GM18861 (cell line): ENCODE measurements around the gene HNRNPC.
A peak's percentile ranks its signal among the peaks of the same experiment; 100 is the strongest.
"Not testable (repeated sequence)": the region's sequence is repeated elsewhere in the genome, so short reads cannot be mapped to it uniquely, and the experiment has no call there.

ENCODE experiments used
- ATAC-seq: cut with Tn5 transposase; IDR thresholded peaks from one replicate; pipeline ENCODE4 v1.9.1; 2021; ENCODE audit not compliant: unreplicated experiment

The HNRNPC gene

DNA sequence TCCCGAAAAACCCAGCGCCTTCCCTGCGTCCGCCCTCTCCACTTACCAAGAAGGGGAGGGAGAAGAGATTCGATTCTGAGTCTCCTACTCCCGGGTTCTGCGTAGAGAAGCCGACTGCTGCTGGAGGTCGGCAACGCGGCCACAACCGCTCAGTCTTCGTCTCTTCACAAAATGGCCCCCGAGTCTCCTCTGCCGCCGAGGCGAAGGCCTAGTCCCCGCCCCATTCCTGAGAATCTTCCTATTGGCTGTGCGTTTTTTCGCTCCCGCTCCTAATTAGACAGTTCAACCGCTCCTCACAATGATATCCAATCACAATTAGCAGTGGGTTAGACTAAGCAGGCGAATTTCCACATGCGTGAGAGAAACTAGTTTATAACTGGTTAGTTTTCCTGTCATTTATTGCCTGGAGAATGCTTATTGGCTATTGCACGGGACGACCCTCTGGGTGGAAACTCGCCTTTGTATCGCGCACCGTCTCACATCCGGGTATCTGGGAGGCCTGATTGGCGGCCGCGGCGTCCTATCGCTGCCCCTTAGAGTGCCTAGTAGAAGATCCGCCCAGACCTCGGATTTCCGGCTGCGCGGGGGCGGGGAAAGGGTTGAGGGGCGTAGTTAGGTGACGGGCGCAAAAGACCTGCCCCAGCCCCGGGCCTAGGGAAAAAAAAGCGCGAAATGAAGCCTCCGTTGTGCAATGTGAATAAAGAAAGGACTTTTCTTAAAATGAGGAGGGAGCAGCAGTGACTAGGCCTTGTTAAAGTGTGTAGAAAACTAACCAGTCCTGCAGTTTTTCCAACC, at the start of gene HNRNPC:
TSS of gene HNRNPC (minus strand) at position 191 of the 795 bp plus-strand sequence. CDS start 35,249 bp downstream, outside the sequence.
- ATAC-seq: peak; percentile 86

DNA sequence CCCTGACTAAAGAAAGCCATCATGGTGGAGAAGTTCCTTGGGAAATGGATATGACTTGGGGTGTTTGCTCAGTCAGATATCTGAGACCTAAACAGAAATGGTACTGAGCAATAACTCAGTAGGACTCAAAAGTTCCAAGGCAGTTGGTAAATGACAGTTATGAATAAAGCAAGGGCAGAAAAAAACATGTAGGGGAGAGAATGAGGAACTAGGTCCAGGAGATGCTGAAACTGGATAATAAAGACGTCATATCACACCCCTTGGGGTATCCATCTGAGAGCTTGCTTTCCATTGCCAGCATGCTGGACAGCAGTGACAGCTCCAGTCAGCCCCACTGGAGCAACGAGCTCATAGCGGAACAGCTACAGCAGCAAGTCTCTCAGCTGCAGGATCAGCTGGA, 48.2 kb upstream of the HNRNPC start:
- no peak for ATAC-seq

DNA sequence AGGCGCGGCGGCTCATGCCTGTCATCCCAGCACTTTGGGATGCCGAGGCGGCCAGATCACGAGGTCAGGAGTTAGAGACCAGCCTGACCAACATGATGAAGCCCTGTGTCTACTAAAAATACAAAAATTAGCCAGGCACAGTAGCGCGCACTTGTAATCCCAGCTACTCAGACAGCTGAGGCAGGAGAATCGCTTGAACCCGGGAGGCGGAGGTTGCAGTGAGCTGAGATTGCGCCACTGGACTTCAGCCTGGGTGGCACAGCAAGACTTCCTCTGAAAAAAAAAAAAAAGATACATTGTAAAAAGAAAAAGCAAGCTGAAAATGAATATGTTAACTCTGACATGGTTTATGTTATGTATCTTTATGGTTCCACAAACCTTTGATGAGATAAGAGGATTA, 44.3 kb upstream of the HNRNPC start:
- ATAC-seq: no peak

DNA sequence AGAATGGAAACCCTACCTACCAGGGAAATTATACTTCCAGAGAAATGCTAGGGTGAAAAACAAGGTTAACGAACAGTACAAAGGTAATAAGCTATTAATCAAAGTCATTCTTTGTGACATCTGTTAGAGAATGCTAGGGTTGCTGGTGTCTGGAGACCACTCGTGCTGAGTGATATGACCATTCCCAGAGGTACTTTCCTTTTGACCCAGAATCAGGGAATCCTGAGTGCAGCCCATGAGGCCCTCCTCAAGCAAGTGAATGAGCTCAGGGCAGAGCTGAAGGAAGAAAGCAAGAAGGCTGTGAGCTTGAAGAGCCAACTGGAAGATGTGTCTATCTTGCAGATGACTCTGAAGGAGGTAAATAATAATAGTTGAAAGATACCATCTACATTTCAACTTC, 42.4 kb upstream of the HNRNPC start:
- ATAC-seq: no peak

DNA sequence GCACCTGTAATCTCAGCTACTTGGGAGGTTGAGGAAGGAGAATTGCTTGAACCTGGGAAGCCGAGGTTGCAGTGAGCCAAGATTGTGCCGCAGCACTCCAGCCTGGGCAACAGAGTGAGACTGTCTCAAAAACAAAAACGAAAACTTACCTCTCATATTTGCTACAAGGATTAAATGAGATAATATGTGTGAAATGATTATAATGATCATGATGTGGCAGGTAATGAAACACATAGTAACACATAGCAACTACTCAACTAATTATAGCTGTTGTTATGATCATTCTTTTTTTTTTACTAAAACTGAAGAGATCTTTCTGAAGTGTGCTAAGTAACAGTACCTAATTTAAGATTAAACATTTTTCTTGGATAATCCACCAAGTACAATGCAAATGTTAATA, 40.7 kb upstream of the HNRNPC start:
- ATAC-seq: no peak

DNA sequence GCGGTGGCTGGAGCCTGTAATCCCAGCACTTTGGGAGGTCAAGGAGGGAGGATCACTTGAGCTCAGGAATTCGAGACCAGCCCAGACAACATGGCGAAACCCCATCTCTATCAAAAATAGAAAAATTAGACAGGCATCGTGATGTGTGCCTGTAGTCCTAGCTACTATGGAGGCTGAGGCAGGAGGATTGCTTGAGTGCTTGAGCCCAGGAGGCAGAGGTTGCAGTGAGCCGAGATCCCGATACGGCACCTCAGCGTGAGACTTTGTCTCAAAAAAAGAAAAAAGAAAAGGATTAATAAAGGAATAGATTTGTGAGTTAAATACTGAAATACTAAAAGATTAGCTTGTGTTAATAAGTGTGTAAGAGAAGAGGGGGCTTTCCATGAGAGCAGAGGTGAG, 40.0 kb upstream of the HNRNPC start:
- ATAC-seq: no peak

DNA sequence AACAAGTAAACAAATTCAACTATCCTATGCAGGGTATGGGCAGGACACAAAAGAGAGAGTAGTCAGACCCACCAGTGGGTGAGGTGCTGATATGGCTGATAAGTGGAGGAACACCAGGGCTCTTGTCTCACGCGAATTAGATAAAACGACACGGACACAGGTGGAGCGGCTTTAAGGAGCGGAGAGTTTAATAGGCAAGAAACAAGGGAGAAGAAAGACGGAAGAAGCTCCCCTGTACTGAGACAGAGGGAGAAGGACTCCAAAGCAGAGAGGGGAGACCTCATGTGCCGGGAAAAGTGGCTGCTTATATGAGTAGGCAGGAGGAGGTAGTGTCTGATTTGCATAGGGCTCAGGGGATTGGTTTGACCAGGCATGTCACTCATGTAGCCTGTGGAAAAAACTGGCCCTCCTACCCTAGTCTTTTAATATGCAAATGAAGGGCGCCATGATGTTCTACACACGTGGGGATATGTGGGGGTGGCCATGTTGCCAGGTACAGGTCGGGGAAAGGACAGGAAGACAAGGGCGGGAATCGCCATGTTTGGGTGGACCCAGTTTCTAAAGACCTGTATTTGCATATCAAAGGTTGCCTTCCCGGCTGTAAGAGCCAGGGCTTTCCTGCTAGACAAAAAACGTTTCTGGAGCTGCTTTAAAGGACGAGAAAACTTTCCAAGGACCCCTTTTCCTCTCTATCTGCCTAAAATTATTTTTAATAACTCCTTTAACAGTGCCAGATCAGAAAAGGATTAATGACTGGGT, 39.4 kb upstream of the HNRNPC start:
- peak; percentile 73 for ATAC-seq

DNA sequence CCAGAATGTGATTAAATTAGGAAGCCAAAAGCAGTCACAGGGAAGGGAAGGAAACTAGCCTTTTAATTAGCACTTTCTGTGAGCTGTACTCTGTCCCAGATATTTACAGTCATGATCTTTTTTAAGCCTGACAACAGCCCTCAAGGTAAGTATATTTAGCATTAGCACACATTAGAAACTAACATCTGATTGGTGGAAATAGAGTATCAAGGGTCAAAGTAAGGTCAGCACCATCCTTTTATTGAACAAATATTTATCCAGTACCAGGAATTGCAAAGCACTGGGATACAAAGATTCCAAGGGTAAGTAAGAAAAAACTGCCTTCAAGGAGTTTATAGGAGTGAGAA, 38.9 kb upstream of the HNRNPC start:
- ATAC-seq: peak; percentile 19

DNA sequence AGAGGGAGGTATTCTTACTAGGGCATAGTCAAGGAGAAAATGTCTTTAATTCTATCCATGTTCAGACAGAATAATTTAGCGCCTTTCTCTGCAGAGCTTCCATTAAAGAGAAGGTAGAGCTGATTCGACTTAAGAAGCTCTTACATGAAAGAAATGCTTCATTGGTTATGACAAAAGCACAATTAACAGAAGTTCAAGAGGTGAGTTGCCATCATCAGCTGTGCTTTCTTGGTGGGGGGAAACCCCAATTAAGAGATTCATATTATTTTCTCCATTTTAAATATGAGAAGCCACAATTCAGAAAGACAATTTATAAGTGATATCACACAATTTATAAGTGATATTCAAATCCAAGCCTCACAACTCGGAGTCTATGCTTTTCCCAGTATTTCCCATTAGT, 38.4 kb upstream of the HNRNPC start:
- ATAC-seq: no peak

DNA sequence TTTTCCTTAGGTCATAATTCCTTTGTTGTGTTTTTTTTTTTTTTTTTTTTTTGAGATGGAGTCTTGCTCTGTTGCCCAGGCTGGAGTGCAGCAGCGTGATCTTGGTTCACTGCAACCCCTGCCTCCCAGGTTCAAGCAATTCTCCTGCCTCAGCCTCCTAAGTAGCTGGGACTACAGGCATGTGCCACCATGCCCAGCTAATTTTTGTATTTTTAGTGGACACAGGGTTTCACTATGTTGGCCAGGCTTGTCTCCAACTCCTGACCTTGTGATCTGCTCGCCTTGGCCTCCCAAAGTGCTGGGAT, 33.5 kb upstream of the HNRNPC start:
- not testable (repeated sequence) for ATAC-seq

DNA sequence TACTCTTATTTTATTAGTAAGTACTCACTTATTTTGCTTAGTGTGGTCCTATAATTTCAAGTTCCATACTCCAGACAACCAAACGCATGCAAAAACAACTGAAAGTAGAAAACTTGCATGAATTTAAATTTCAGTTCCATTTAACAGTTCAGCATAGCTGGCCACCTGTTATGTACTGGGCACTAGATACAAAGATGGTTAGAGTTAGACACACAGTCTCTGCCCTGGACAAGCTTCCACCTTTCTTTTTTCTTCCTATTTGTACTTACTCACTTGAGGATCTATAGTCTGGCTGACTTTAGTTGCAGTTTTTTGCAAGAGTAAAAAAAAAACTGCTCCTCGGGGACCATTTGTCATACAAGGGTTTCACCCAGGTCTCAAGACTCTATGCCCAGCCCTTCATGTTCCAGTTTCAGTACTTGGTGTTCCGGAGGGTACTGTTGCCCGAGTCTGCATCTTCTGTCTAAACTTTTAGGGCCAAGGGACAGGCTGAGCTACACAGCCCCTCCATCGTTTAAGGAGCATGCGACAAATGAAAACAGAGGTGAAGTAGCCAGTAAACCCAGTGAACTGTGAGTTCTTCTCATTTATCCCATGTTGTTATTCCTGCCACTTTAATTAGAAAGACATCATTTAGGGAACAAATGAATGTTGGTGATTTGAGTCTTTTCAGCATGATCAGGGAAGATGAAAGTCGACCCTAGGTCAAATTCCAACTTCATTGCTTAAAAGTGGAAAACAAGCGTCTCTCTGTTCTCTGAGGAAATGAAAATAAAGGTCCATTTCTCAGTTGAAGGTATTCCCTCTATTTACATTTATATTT, 33.0 kb upstream of the HNRNPC start:
- no peak for ATAC-seq

DNA sequence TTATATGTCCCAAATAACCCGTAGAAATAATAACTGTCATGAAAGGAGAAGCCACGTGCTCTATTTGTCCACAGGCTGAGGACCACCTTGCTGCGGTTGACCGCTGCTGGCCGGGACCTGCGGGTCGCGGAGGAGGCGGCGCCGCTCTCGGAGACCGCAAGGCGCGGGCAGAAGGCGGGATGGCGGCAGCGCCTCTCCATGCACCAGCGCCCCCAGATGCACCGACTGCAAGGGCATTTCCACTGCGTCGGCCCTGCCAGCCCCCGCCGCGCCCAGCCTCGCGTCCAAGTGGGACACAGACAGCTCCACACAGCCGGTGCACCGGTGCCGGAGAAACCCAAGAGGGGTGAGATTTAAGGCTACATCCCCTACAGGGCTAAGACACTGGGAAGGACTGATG, 31.6 kb upstream of the HNRNPC start:
- no peak for ATAC-seq

DNA sequence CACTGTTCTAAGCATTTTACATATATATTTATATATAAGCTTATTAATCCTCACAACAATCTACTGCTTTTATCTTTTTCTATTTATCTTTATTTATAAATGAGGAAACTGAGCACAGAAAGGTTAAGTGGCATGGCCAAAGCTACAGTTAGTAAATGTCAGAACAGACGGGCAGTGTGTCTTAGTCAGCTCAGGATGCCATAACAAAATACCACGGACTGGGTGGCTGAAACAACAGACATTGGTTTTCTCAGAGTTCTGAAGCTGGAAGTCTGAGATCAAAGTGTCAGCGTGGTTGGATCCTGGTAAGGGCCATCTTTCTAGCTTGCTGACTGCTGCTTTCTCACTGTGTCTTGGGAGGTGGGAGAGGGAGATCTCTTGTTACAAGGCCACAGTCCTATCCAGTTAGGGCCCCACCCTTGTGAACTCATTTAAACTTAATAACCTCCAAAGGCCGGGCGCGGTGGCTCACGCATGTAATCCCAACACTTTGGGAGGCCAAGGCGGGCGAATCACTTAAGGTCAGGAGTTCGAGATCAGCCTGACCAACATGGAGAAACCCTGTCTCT, 30.4 kb upstream of the HNRNPC start:
- ATAC-seq: no peak

DNA sequence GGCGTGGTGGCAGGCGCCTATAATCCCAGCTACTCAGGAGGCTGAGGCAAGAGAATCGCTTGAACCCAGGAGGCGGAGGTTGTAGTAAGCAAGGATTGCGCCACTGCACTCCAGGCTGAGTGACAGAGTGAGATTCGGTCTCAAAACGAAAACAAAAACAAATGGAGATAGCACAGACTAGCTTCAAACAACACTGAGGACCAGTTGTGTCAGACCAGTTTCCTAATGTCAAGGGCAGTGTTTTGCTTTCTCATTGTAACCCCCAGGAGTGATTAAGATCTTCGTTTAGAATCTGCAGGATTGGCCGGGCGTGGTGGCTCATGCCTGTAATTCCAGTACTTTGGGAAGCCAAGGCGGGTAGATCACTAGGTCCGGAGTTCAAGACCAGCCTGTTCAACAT, 29.1 kb upstream of the HNRNPC start:
- no peak for ATAC-seq

DNA sequence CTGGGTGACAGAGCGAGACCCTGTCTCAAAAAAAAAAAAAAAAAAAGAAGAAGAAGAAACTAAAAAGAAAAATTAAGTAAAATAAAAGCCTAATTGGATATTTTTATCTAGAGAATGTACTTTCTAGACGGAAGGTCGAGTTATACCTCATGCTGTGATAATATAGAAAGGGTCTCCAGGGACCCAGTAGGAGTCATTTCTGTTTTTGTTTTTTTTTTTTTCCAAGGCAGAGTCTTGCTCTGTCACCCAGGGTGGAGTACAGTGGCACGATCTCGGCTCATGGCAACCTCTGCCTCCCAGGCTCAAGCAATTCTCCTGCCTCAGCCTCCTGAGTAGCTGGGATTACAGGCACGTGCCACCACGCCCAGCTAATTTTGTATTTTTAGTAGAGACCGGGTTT, 24.8 kb upstream of the HNRNPC start:
- ATAC-seq: not testable (repeated sequence)

DNA sequence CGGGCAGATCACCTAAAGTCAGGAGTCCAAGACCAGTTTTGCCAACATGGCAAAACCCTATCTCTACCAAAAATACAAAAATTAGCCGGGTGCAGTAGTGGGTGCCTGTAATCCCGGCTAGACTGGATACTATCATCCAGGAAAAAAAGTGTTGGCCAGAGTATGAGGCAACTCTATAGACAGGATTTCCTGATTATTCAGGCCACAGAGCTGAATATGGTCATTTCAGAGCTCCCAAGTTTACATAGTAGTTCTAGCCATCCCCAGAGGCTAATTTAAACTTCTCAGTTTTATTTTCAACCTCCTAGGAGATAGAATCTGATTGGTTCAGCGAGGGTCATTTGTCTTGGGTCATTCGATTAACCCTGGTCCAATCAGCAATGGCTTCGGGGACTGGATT, 17.9 kb upstream of the HNRNPC start:
- no peak for ATAC-seq

DNA sequence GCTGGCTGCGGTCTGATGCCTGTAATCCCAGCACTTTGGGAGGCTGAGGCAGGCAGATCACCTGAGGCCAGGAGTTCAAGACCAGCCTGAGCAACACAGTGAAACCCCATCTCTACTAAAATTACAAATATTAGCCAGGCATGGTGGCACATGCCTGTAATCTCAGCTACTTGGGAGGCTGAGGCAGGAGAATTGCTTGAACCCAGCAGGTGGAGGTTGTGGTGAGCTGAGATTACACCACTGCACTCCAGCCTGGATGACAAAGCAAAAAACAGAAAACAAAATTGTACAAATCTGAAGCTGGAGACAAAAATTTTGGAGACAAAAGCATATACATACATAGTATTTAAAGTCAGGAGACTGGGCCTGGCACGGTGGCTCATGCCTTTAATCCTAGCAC, 17.3 kb upstream of the HNRNPC start:
- not testable (repeated sequence) for ATAC-seq

DNA sequence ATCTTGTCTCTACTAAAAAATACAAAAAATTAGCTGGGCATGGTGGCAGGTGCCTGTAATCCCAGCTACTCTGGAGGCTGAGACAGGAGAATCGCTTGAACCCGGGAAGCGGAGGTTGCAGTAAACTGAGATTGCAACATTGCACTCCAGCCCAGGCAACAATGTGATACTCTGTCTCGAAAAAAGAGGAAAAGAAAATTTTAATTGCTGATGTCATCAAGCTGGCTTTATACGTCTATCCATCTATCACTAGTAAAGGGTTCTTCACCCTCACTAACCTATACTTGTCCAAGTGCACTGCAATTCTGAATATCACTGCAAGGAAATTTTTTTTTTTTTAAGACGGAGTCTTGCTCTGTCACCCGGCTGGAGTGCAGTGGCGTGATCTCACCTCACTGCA, 12.7 kb upstream of the HNRNPC start:
- ATAC-seq: not testable (repeated sequence)

DNA sequence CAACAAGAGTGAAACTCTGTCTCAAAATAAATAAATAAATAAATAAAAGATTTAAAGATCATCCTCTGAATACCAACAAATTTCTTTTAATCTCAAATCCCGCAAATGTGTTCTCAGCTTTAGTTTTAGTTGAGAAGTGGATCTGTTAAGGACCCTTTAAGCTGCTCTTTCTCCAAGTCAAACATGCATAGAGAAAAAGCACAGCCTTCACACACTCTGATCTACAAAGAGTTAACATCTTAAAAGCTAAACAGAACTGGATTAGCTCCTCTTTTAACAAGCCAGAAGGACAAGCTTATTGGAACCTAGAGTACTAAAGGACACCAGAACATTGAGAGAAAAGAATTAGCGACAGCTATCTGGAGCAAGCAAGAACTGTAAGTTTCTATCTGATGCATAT, 10.5 kb upstream of the HNRNPC start, which contains the start of gene RPGRIP1:
TSS of gene RPGRIP1 (plus strand) at position 301 of the 400 bp plus-strand sequence. CDS start 7,894 bp downstream, outside the sequence.
- no peak for ATAC-seq

DNA sequence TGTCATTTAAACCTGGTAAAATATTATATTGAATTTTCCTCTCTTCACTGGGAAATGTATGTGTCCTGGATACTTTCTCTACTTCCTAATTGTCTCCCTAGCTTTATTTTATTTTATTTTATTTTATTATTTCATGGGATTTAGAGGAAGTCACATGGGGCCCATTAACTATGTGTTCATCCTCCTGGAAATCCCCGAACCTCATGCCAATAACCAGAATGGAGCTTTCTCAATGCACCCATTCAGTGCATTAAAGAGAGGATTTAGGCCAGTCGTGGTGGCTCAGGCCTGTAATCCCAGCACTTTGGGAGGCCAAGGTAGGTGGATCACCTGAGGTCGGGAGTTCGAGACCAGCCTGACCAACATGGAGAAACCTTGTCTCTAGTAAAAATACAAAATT, 9.4 kb upstream of the HNRNPC start:
- ATAC-seq: no peak

DNA sequence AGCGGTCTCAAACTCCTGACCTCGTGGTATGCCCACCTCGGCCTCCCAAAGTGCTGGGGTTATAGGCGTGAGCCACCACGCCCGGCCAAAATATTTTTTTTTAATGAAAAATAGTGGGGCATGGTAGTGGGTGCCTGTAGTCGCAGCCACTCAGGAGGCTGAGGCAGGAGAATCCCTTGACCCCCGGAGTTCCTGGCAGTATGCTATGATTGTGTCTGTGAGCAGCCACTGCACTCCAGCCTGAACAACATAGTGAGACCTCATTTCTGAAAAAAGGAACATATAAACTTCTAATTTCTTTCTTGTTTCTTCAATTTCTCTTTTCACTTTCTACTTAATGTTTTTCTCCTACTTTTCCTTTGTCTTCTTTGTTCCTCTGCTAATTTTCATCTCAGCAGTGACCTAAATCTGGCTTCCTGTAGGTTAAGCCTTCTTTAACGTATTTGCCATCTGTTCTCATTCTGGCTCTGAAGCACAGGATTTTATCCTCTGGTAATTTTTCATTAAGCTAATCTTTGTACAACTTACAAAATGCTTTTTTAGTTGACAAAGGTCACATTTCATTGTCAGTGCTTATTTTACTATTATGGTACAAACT, 6.1 kb upstream of the HNRNPC start:
- no peak for ATAC-seq
